Activated naive CD4-positive, alpha-beta T cell treated with anti-CD3 and anti-CD28 coated beads for 36 hours (primary cell): ENCODE results near the gene THAP10. TPM values are rescaled to one million over a fixed set of nuclear protein-coding genes. Genes with fewer than 3 reads are reported as not detected.

Source experiments
- CTCF ChIA-PET: fragments of 350-600 bp; sonication (Branson Sonifier 250); formaldehyde crosslinking; loops from one replicate; lab custom pipeline; 2021; ENCODE audit warnings: antibody characterized with exemption; lab: Charles Lee
- DNase-seq: peaks from one replicate; pipeline ENCODE4 v3.0.0-alpha.2; 2020
- H3K27ac Mint-ChIP-seq: one replicate; pipeline ENCODE4 v1.8.0; 2021; ENCODE audit warnings: mild to moderate bottlenecking, mixed read lengths
- H3K27me3 Mint-ChIP-seq: one replicate; pipeline ENCODE4 v1.8.0; 2021; ENCODE audit warnings: low read depth, mixed read lengths
- H3K36me3 Mint-ChIP-seq: one replicate; pipeline ENCODE4 v1.8.0; 2021; ENCODE audit warnings: low read depth, mixed read lengths
- H3K4me1 Mint-ChIP-seq: one replicate; pipeline ENCODE4 v1.8.0; 2021; ENCODE audit warnings: low read depth, mixed read lengths
- H3K4me3 Mint-ChIP-seq: one replicate; pipeline ENCODE4 v1.8.0; 2021; ENCODE audit warnings: mild to moderate bottlenecking, moderate library complexity, mixed read lengths
- H3K9me3 Mint-ChIP-seq: one replicate; pipeline ENCODE4 v1.8.0; 2021; ENCODE audit warnings: mixed read lengths
- intact Hi-C: fragments of 100-400 bp; cut with micrococcal nuclease; formaldehyde crosslinking; loops from one replicate; pipeline ENCODE4 v1.15.1; 2023
- total RNA-seq, 2 experiments: library from RNA; stranded (reverse); gene quantifications; one replicate each; pipeline ENCODE4 v1.2.3, GENCODE V29; 2021

The THAP10 gene
- total RNA-seq, 2 experiments from 2014 or later, result not detected

- Mint-ChIP-seq H3K27ac (no peak overlapping the region), H3K27me3 (peaks cover 6% of the 10 kb centered on the region), H3K4me3 (no peak overlapping the region), H3K4me1 (no peaks in the 10 kb centered on the region), H3K9me3 (peaks cover 10% of the 10 kb centered on the region), H3K36me3 (no peaks in the 10 kb centered on the region)
- no peak for DNase-seq
- CTCF ChIA-PET, result no interaction called here
- intact Hi-C loops, result no loop called here
These were observed 20.0 kb upstream of the THAP10 start for GRCh38 chr15:70912187-70912586.

DNA sequence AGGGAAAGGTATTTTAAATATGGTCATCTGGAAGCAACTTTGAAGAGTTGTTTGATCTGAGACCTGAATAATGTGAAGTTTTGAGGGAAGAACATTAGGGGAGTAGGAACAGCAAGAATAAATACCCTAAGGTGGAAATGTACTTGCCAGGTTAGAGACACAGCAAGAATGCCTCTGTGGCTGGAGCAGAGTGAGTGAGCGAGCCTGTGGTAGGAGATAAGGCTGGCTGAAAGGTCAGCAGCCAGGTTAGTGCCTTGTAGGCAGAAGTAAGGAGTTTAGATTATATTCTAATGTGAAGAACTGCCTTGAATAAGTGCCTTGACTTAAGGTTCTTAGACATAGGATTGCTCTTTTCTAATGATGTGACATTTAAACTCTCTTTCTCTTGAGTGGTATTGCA lies 18.7 kb upstream of the THAP10 start:
- Mint-ChIP-seq H3K4me1 (no peaks in the 10 kb centered on the region), H3K4me3 (no peak overlapping the region), H3K36me3 (no peaks in the 10 kb centered on the region), H3K9me3 (peaks cover 10% of the 10 kb centered on the region), H3K27ac (no peak overlapping the region), H3K27me3 (peaks cover 6% of the 10 kb centered on the region)
- intact Hi-C loops, result no loop called here
- DNase-seq, result no peak
- CTCF ChIA-PET, result interaction anchor here (0.9 kb wide), 1 partner anchor 17 kb away, joined by 3 read pairs; no protein-coding TSS in a partner anchor

DNA sequence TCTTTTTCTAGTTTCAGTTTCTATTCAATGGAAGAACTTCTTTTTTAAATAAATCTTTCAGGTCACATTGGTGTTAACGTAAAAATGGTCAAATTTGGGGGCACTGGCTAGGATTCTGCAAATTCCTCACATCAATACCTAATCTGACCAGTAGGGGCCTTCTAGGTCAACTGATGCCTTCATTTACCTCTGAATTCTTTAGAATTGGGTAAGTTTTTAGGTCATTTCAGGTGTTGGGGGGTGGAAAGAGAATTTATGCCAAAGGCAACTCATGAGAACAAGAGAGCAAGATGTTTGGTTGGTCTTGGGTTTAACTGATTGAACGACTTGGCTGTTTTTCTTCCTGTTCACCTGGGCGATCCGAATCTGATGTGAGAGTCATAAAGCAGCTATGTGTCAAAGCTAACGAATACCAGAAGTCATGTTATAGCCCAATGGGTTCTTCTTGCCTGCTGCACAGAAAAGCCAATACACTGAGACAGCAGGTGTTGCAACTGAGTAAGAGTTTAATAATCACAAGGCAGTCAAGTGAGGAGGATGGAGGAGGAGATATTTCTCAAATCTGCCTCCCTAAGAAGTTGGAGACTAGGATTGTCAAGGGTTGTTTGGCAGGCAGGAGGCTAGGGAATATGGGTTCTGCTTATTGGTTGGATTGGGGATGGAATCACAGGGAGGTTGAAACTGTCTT lies 15.7 kb upstream of the THAP10 start:
- CTCF ChIA-PET, result no interaction called here
- intact Hi-C loops, result no loop called here

DNA sequence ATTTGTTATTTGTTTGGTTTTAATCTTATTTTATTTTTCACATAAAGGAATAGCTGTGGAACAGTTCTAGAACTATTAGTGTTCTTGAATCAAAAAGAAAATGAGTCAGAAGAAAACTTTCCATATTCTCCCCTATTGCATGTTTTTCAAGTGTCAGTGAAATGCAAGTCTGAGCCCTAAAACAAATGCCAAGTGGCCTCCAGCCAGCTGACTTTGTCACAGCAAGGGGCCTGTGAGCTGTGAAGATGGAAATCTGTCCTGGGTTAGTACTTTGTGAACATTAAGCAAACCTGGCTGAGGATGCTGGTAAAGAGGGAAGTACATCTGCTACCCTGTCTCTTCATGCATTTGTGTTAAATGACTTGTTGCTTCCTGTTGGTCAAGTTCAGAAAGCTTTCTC lies 14.6 kb upstream of the THAP10 start:
- no peaks in the 10 kb centered on the region for H3K4me1 Mint-ChIP-seq
- no peaks in the 10 kb centered on the region for H3K36me3 Mint-ChIP-seq
- no peak overlapping the region for H3K4me3 Mint-ChIP-seq
- CTCF ChIA-PET, result no interaction called here
- no peak overlapping the region for H3K27ac Mint-ChIP-seq
- H3K9me3 Mint-ChIP-seq, result peaks cover 10% of the 10 kb centered on the region
- peaks cover 10% of the 10 kb centered on the region for H3K27me3 Mint-ChIP-seq
- no peak for DNase-seq
- intact Hi-C loops, result no loop called here

More for the DNA sequence above, 15.7 kb upstream of the THAP10 start:
- peaks cover 7% of the 10 kb centered on the region for H3K27me3 Mint-ChIP-seq
- H3K27ac Mint-ChIP-seq, result no peak overlapping the region
- DNase-seq, result no peak
- no peak overlapping the region for H3K4me3 Mint-ChIP-seq
- H3K36me3 Mint-ChIP-seq, result no peaks in the 10 kb centered on the region
- no peaks in the 10 kb centered on the region for H3K4me1 Mint-ChIP-seq
- H3K9me3 Mint-ChIP-seq, result peaks cover 10% of the 10 kb centered on the region

- no peak for DNase-seq
- Mint-ChIP-seq H3K4me3 (no peak overlapping the region), H3K4me1 (no peaks in the 10 kb centered on the region), H3K27me3 (peaks cover 14% of the 10 kb centered on the region), H3K27ac (no peak overlapping the region), H3K36me3 (no peaks in the 10 kb centered on the region), H3K9me3 (no peaks in the 10 kb centered on the region)
- intact Hi-C loops, result no loop called here
- CTCF ChIA-PET, result interaction anchor here (0.6 kb wide), 1 partner anchor 842 kb away, joined by 3 read pairs; no protein-coding TSS in a partner anchor
These were observed 9.9 kb upstream of the THAP10 start for GRCh38 chr15:70902107-70902506.

- peaks cover 10% of the 10 kb centered on the region for H3K4me1 Mint-ChIP-seq
- peaks cover 41% of the 10 kb centered on the region for H3K27me3 Mint-ChIP-seq
- H3K36me3 Mint-ChIP-seq, result no peaks in the 10 kb centered on the region
- H3K4me3 Mint-ChIP-seq, result peak overlapping the region; percentile 82
- CTCF ChIA-PET, result interaction anchor here (0.9 kb wide), 1 partner anchor 18 kb away, joined by 3 read pairs; no protein-coding TSS in a partner anchor
- DNase-seq, result no peak
- H3K27ac Mint-ChIP-seq, result peak overlapping the region; percentile 13
- H3K9me3 Mint-ChIP-seq, result no peaks in the 10 kb centered on the region
- intact Hi-C loops, result no loop called here
These were observed 803 bp upstream of the THAP10 start for GRCh38 chr15:70892912-70893560.

DNA sequence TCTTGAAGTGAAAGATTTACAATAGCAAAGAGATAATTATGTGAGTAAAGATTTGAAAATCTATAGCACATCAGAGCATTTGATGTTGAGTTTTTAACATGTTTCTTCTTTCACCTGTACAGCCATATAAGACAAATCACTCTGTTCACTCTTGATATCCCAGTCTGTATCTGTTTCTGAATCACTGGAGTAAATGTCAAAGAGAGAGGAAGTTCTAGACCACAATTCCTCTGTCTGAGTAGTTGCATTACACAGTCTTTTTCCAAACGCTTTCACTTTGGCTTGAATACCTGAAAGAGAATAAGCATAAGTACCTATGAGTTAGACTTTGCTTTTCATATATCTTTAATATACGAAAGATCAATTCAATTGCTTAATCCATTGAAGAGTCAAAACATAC lies 9.9 kb downstream of the THAP10 start:
- intact Hi-C loops, result no loop called here
- CTCF ChIA-PET, result no interaction called here
- H3K27me3 Mint-ChIP-seq, result peaks cover 22% of the 10 kb centered on the region
- no peaks in the 10 kb centered on the region for H3K36me3 Mint-ChIP-seq
- H3K9me3 Mint-ChIP-seq, result no peaks in the 10 kb centered on the region
- no peak overlapping the region for H3K27ac Mint-ChIP-seq
- no peak overlapping the region for H3K4me3 Mint-ChIP-seq
- DNase-seq, result no peak
- H3K4me1 Mint-ChIP-seq, result no peaks in the 10 kb centered on the region

DNA sequence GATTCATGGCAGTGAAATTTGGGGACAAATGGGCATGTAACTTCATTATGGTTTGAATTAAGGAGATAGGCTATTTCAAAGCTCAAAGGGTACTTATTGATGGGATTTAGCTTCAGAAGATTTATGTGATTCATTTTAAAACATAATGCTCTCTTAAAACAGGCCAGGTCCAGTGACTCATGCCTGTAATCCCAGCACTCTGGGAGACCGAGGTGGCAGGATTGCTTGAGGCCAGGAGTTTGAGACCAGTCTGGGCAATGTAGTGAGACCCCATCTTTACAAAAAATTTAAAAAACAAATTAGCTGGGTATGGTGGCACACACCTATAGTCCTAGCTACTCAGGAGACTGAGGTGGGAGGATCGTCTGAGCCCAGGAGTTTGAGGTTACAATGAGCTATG lies 11.5 kb downstream of the THAP10 start:
- H3K36me3 Mint-ChIP-seq, result no peaks in the 10 kb centered on the region
- H3K4me3 Mint-ChIP-seq, result no peak overlapping the region
- H3K27me3 Mint-ChIP-seq, result peaks cover 34% of the 10 kb centered on the region
- no peaks in the 10 kb centered on the region for H3K4me1 Mint-ChIP-seq
- no peak for DNase-seq
- intact Hi-C loops, result no loop called here
- no peak overlapping the region for H3K27ac Mint-ChIP-seq
- no peaks in the 10 kb centered on the region for H3K9me3 Mint-ChIP-seq
- CTCF ChIA-PET, result no interaction called here

- Mint-ChIP-seq H3K27ac (no peak overlapping the region), H3K27me3 (peaks cover 33% of the 10 kb centered on the region), H3K36me3 (no peaks in the 10 kb centered on the region), H3K9me3 (no peaks in the 10 kb centered on the region), H3K4me1 (no peaks in the 10 kb centered on the region), H3K4me3 (no peak overlapping the region)
- DNase-seq, result no peak
- CTCF ChIA-PET, result interaction anchor here (0.6 kb wide), 1 partner anchor 53 kb away, joined by 3 read pairs; no protein-coding TSS in a partner anchor
- intact Hi-C loops, result no loop called here
These were observed 12.8 kb downstream of the THAP10 start for GRCh38 chr15:70879401-70879800.

DNA sequence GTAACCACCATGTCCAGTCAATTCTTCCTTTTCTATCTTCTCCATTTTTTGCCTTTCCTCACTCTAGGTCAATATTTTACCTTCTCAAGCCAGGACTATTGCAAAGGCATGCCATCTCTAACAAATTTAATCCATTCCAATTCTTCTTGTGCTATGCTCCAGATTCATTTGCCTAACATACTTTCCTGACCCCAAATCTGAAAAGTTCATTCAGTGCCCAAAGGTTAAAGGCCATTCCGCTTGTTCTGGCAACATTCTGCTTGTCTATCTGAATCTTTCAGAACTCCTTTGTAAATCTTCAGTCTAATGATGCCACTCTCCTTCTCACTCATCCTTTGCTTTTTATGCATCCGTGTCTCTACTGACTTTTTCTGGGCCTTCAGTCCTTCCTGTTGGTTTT lies 15.6 kb downstream of the THAP10 start:
- Mint-ChIP-seq H3K36me3 (no peaks in the 10 kb centered on the region), H3K27me3 (peaks cover 36% of the 10 kb centered on the region), H3K4me1 (no peaks in the 10 kb centered on the region), H3K4me3 (no peak overlapping the region), H3K27ac (no peak overlapping the region), H3K9me3 (no peaks in the 10 kb centered on the region)
- CTCF ChIA-PET, result no interaction called here
- no peak for DNase-seq
- intact Hi-C loops, result no loop called here

- CTCF ChIA-PET, result interaction anchor here (1.2 kb wide), 1 partner anchor 51 kb away, joined by 3 read pairs; no protein-coding TSS in a partner anchor
- H3K27me3 Mint-ChIP-seq, result peaks cover 36% of the 10 kb centered on the region
- no peaks in the 10 kb centered on the region for H3K4me1 Mint-ChIP-seq
- intact Hi-C loops, result no loop called here
- DNase-seq, result no peak
- H3K27ac Mint-ChIP-seq, result no peak overlapping the region
- no peaks in the 10 kb centered on the region for H3K36me3 Mint-ChIP-seq
- no peaks in the 10 kb centered on the region for H3K9me3 Mint-ChIP-seq
- no peak overlapping the region for H3K4me3 Mint-ChIP-seq
These were observed 16.2 kb downstream of the THAP10 start for GRCh38 chr15:70876011-70876410.

GRCh38 chr15:70875001-70875782 lies 17.0 kb downstream of the THAP10 start:
- Mint-ChIP-seq H3K4me1 (no peaks in the 10 kb centered on the region), H3K9me3 (no peaks in the 10 kb centered on the region), H3K27ac (no peak overlapping the region), H3K4me3 (no peak overlapping the region), H3K36me3 (no peaks in the 10 kb centered on the region), H3K27me3 (peaks cover 36% of the 10 kb centered on the region)
- CTCF ChIA-PET, result interaction anchor here (1.0 to 1.2 kb wide), 2 partner anchors 13 to 50 kb away, joined by 3 read pairs; no protein-coding TSS in a partner anchor
- intact Hi-C loops, result no loop called here
- DNase-seq, result no peak
